Gastroesophageal sphincter (tissue), 3 donors: Measurements from ENCODE around the gene MYRF.

Experiments used
- POLR2A ChIP-seq, 2 donors: fragments of 450-650 bp; IDR thresholded peaks; one replicate each; pipeline ENCODE4 v1.6.1; 2017; ENCODE audit warnings: antibody characterized with exemption in 2 of 2, mild to moderate bottlenecking in 2 of 2, moderate library complexity in 1 of 2
- TF ChIP-seq, protein P1 (sequence below), 4 experiments: fragments of 200-600 bp in 2 of 4; fragments of 450-650 bp in 2 of 4; sonication (generic) in 1 of 4; IDR thresholded peaks; one replicate each; pipeline ENCODE4 v1.5.1; 2017 to 2019; ENCODE audit warnings: antibody characterized with exemption in 4 of 4, mild to moderate bottlenecking in 2 of 4, moderate library complexity in 2 of 4

- no peak for TF ChIP-seq POLR2A (IDR thresholded peaks at IDR 0.05)
- TF ChIP-seq, protein P1, sequence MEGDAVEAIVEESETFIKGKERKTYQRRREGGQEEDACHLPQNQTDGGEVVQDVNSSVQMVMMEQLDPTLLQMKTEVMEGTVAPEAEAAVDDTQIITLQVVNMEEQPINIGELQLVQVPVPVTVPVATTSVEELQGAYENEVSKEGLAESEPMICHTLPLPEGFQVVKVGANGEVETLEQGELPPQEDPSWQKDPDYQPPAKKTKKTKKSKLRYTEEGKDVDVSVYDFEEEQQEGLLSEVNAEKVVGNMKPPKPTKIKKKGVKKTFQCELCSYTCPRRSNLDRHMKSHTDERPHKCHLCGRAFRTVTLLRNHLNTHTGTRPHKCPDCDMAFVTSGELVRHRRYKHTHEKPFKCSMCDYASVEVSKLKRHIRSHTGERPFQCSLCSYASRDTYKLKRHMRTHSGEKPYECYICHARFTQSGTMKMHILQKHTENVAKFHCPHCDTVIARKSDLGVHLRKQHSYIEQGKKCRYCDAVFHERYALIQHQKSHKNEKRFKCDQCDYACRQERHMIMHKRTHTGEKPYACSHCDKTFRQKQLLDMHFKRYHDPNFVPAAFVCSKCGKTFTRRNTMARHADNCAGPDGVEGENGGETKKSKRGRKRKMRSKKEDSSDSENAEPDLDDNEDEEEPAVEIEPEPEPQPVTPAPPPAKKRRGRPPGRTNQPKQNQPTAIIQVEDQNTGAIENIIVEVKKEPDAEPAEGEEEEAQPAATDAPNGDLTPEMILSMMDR (IDR thresholded peaks at IDR 0.05), result no peak
These were observed 29.1 kb downstream of the MYRF start for GRCh38 chr11:61781585-61781984.
